HEK293T (cell line): Measurements from ENCODE around the gene NGEF.

Experiments
- ARNT ChIP-seq: fragments of 450-650 bp; IDR thresholded peaks from 2 replicates; pipeline ENCODE4 v1.6.1; 2017; ENCODE audit warnings: mild to moderate bottlenecking
- FOXM1 ChIP-seq: fragments of 450-650 bp; IDR thresholded peaks from 2 replicates; pipeline ENCODE4 v1.6.1; 2017; ENCODE audit warnings: mild to moderate bottlenecking, borderline replicate concordance
- HDGF ChIP-seq: fragments of 450-650 bp; IDR thresholded peaks from 2 replicates; pipeline ENCODE4 v1.6.1; 2017; ENCODE audit warnings: antibody characterized with exemption, borderline replicate concordance
- NFRKB ChIP-seq: fragments of 450-650 bp; IDR thresholded peaks from 2 replicates; pipeline ENCODE4 v1.6.1; 2016; ENCODE audit warnings: mild to moderate bottlenecking, moderate library complexity
- SP1 ChIP-seq: fragments of 450-650 bp; IDR thresholded peaks from 2 replicates; pipeline ENCODE4 v1.6.1; 2017
- SUZ12 ChIP-seq: fragments of 450-650 bp; IDR thresholded peaks from 2 replicates; pipeline ENCODE4 v1.6.1; 2016; ENCODE audit warnings: mild to moderate bottlenecking
- TARDBP ChIP-seq: fragments of 450-650 bp; IDR thresholded peaks from 2 replicates; pipeline ENCODE4 v1.6.1; 2016

DNA sequence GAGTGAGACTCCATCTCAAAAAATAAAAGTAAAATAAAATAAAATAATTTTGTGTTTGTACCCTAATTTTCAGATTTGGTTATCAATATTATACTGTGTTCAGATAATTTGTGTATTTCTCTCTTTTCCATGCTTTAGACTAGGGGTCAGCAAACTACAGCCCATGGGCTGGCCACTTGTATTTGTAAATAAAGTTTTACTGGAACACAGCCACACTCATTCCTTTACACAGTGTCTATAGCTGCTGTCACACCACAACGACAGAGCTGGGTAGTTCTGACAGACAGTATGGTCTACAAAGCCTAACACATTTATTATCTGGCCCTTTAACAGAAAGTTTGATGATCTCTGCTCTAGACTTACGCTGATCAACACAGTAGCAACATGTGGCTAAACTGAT is 99.2 kb downstream of the NGEF start:
- no peak for TF ChIP-seq SP1
- no peak for TF ChIP-seq SUZ12
- no peak for TF ChIP-seq HDGF
- TF ChIP-seq TARDBP = no peak
- no peak for TF ChIP-seq ARNT
- TF ChIP-seq NFRKB = no peak
- no peak for TF ChIP-seq FOXM1
